Activated gamma-delta T cell treated with Interleukin-2 at 50 U/mL for 16 hours (primary cell): ENCODE results near the gene NTRK3.
"Not testable (repeated sequence)": the region's sequence is repeated elsewhere in the genome, so short reads cannot be mapped to it uniquely, and the experiment has no call there.

ENCODE experiments used
- DNase-seq: peaks from one replicate; pipeline ENCODE4 v3.0.0-alpha.2; 2020

NTRK3 gene

GRCh38 chr15:88115486-88116152 lies 140.9 kb downstream of the NTRK3 start:
- DNase-seq: no peak

GRCh38 chr15:88113613-88114308 lies 142.8 kb downstream of the NTRK3 start:
- no peak for DNase-seq

GRCh38 chr15:88108991-88109390 lies 147.5 kb downstream of the NTRK3 start:
- no peak for DNase-seq

- no peak for DNase-seq
These were observed 148.1 kb downstream of the NTRK3 start for GRCh38 chr15:88108477-88108876.

- no peak for DNase-seq
These were observed 150.5 kb downstream of the NTRK3 start for GRCh38 chr15:88106074-88106473.

- no peak for DNase-seq
These were observed 152.2 kb downstream of the NTRK3 start for GRCh38 chr15:88104357-88104756.

- no peak for DNase-seq
These were observed 156.4 kb downstream of the NTRK3 start for GRCh38 chr15:88100181-88100580.

GRCh38 chr15:88098361-88098760 lies 158.2 kb downstream of the NTRK3 start:
- no peak for DNase-seq

GRCh38 chr15:88091444-88092016 lies 165.0 kb downstream of the NTRK3 start:
- DNase-seq: no peak

- DNase-seq: no peak
These were observed 166.0 kb downstream of the NTRK3 start for GRCh38 chr15:88090481-88091011.

GRCh38 chr15:88089731-88090130 lies 166.8 kb downstream of the NTRK3 start:
- no peak for DNase-seq

- no peak for DNase-seq
These were observed 167.4 kb downstream of the NTRK3 start for GRCh38 chr15:88089024-88089620.

GRCh38 chr15:88083811-88084760 lies 172.5 kb downstream of the NTRK3 start:
- DNase-seq: no peak

GRCh38 chr15:88080616-88081015 lies 175.9 kb downstream of the NTRK3 start:
- DNase-seq: no peak

- no peak for DNase-seq
These were observed 179.1 kb downstream of the NTRK3 start for GRCh38 chr15:88077296-88078020.

- no peak for DNase-seq
These were observed 180.2 kb downstream of the NTRK3 start for GRCh38 chr15:88076328-88076727.

- no peak for DNase-seq
These were observed 181.4 kb downstream of the NTRK3 start for GRCh38 chr15:88075102-88075501.

- DNase-seq: no peak
These were observed 182.2 kb downstream of the NTRK3 start for GRCh38 chr15:88074386-88074785.

- DNase-seq: no peak
These were observed 183.2 kb downstream of the NTRK3 start for GRCh38 chr15:88073391-88073691.

- no peak for DNase-seq
These were observed 183.7 kb downstream of the NTRK3 start for GRCh38 chr15:88072598-88073390.

GRCh38 chr15:88072133-88072532 lies 184.4 kb downstream of the NTRK3 start:
- not testable (repeated sequence) for DNase-seq
